H9 (cell line): ENCODE data around the gene NOBOX. TPM values are rescaled to one million over a fixed set of nuclear protein-coding genes. Genes with fewer than 3 reads are reported as not detected.
"Not testable (repeated sequence)": the region's sequence is repeated elsewhere in the genome, so short reads cannot be mapped to it uniquely, and the experiment has no call there.

ENCODE experiments used
- DNase-seq: peaks from one replicate; pipeline ENCODE4 v3.0.0-alpha.2; 2017
- H2AFZ ChIP-seq: one replicate; pipeline ENCODE4 v1.6.1; 2013; ENCODE audit warnings: mild to moderate bottlenecking, low read length, control low read depth, moderate library complexity
- H2AK5ac ChIP-seq: 2 replicates; pipeline ENCODE4 v1.6.1; 2013; ENCODE audit warnings: low read length, control low read depth, mixed read lengths; ENCODE audit not compliant: insufficient read length
- H2BK120ac ChIP-seq: one replicate; pipeline ENCODE4 v1.6.1; 2013; ENCODE audit warnings: low read depth, mild to moderate bottlenecking, low read length, control low read depth, inconsistent platforms; ENCODE audit not compliant: poor library complexity, severe bottlenecking
- H2BK12ac ChIP-seq: 2 replicates; pipeline ENCODE4 v1.6.1; 2013; ENCODE audit warnings: low read length, control low read depth, mixed read lengths, low read depth; ENCODE audit not compliant: insufficient read length
- H2BK15ac ChIP-seq: 2 replicates; pipeline ENCODE4 v1.6.1; 2013; ENCODE audit warnings: low read depth, low read length, control low read depth
- H2BK20ac ChIP-seq: one replicate; pipeline ENCODE4 v1.6.1; 2013; ENCODE audit warnings: low read depth, mild to moderate bottlenecking, low read length, control low read depth, inconsistent platforms; ENCODE audit not compliant: poor library complexity, severe bottlenecking
- H2BK5ac ChIP-seq: 2 replicates; pipeline ENCODE4 v1.6.1; 2013; ENCODE audit warnings: low read length, control low read depth, mixed read lengths; ENCODE audit not compliant: insufficient read length
- H3K14ac ChIP-seq: 2 replicates; pipeline ENCODE4 v1.6.1; 2013; ENCODE audit warnings: low read length, control low read depth; ENCODE audit not compliant: insufficient read depth
- H3K18ac ChIP-seq: 2 replicates; pipeline ENCODE4 v1.6.1; 2013; ENCODE audit warnings: low read depth, mild to moderate bottlenecking, mixed read lengths, low read length, control low read depth; ENCODE audit not compliant: insufficient read length
- H3K23ac ChIP-seq: 2 replicates; pipeline ENCODE4 v1.6.1; 2013; ENCODE audit warnings: low read length, control low read depth, mixed read lengths, low read depth; ENCODE audit not compliant: insufficient read length
- H3K23me2 ChIP-seq: 2 replicates; pipeline ENCODE4 v1.6.1; 2013; ENCODE audit warnings: low read depth, mild to moderate bottlenecking, mixed read lengths, low read length, control low read depth; ENCODE audit not compliant: insufficient read length, poor library complexity, severe bottlenecking
- H3K27ac ChIP-seq: 2 replicates; pipeline ENCODE4 v1.5.1; 2013; ENCODE audit warnings: low read length, control low read depth, mixed read lengths, low read depth; ENCODE audit not compliant: insufficient read length
- H3K27me3 ChIP-seq: 2 replicates; pipeline ENCODE4 v1.6.1; 2013; ENCODE audit warnings: low read length, control low read depth, inconsistent platforms; ENCODE audit not compliant: insufficient read depth
- H3K4ac ChIP-seq: 2 replicates; pipeline ENCODE4 v1.6.1; 2013; ENCODE audit warnings: low read depth, mild to moderate bottlenecking, control low read depth, inconsistent platforms, low read length, moderate library complexity
- H3K4me1 ChIP-seq: 2 replicates; pipeline ENCODE4 v1.6.1; 2013; ENCODE audit warnings: low read length, control low read depth, inconsistent platforms; ENCODE audit not compliant: insufficient read depth
- H3K4me2 ChIP-seq: 2 replicates; pipeline ENCODE4 v1.6.1; 2013; ENCODE audit warnings: low read length, control low read depth, mixed read lengths; ENCODE audit not compliant: insufficient read length, insufficient read depth
- H3K56ac ChIP-seq: 2 replicates; pipeline ENCODE4 v1.6.1; 2013; ENCODE audit warnings: low read depth, mild to moderate bottlenecking, mixed read lengths, low read length, control low read depth; ENCODE audit not compliant: insufficient read length
- H3K79me1 ChIP-seq: 2 replicates; pipeline ENCODE4 v1.6.1; 2013; ENCODE audit warnings: low read depth, mild to moderate bottlenecking, moderate library complexity, low read length, control low read depth, inconsistent platforms; ENCODE audit not compliant: insufficient read depth, poor library complexity, severe bottlenecking
- H3K79me2 ChIP-seq: 2 replicates; pipeline ENCODE4 v1.6.1; 2013; ENCODE audit warnings: low read length, control low read depth, inconsistent platforms; ENCODE audit not compliant: insufficient read depth
- H3K9ac ChIP-seq: 2 replicates; pipeline ENCODE4 v1.6.1; 2013; ENCODE audit warnings: low read length, control low read depth, mixed read lengths; ENCODE audit not compliant: insufficient read length; ENCODE audit errors: extremely low read depth
- H3K9me3 ChIP-seq: one replicate; pipeline ENCODE4 v1.6.1; 2013; ENCODE audit warnings: low read depth, low read length, inconsistent platforms; ENCODE audit not compliant: control insufficient read depth
- H3T11ph ChIP-seq: one replicate; pipeline ENCODE4 v1.6.1; 2013; ENCODE audit warnings: mild to moderate bottlenecking, low read length, control low read depth, inconsistent platforms
- H4K20me1 ChIP-seq: one replicate; pipeline ENCODE4 v1.6.1; 2013; ENCODE audit not compliant: control insufficient read depth, insufficient read length, insufficient read depth
- H4K5ac ChIP-seq: 2 replicates; pipeline ENCODE4 v1.6.1; 2013; ENCODE audit warnings: low read depth, mild to moderate bottlenecking, mixed read lengths, low read length, control low read depth; ENCODE audit not compliant: insufficient read length
- H4K8ac ChIP-seq: replicated peaks from 2 replicates; pipeline ENCODE4 v1.6.1; 2013; ENCODE audit warnings: low read length, control low read depth, mixed read lengths, low read depth; ENCODE audit not compliant: insufficient read length
- H4K91ac ChIP-seq: 2 replicates; pipeline ENCODE4 v1.6.1; 2013; ENCODE audit warnings: low read depth, mild to moderate bottlenecking, moderate library complexity, mixed read lengths, low read length, control low read depth; ENCODE audit not compliant: insufficient read length
- H3K27ac Mint-ChIP-seq, 3 experiments: 2 replicates in 2 of 3; 3 replicates in 1 of 3; pipeline ENCODE4 v1.8.0; 2020 to 2021; ENCODE audit warnings: mixed read lengths in 3 of 3, mild to moderate bottlenecking in 1 of 3, moderate library complexity in 1 of 3
- H3K27me3 Mint-ChIP-seq: 2 replicates; pipeline ENCODE4 v1.8.0; 2021; ENCODE audit warnings: low read depth, mild to moderate bottlenecking, moderate library complexity, mixed read lengths
- H3K36me3 Mint-ChIP-seq, 3 experiments: 2 replicates in 2 of 3; 3 replicates in 1 of 3; pipeline ENCODE4 v1.8.0; 2020 to 2021; ENCODE audit warnings: low read depth in 3 of 3, mixed read lengths in 3 of 3; ENCODE audit not compliant: insufficient read depth in 1 of 3
- H3K4me1 Mint-ChIP-seq, 2 experiments: 2 replicates each; pipeline ENCODE4 v1.8.0; 2020; ENCODE audit warnings: mixed read lengths in 2 of 2
- H3K4me3 Mint-ChIP-seq, 2 experiments: 2 replicates in 1 of 2; 3 replicates in 1 of 2; pipeline ENCODE4 v1.8.0; 2020 to 2021; ENCODE audit warnings: mild to moderate bottlenecking in 2 of 2, mixed read lengths in 2 of 2, moderate library complexity in 1 of 2
- H3K9me3 Mint-ChIP-seq, 2 experiments: 2 replicates in 1 of 2; 3 replicates in 1 of 2; pipeline ENCODE4 v1.8.0; 2020; ENCODE audit warnings: mild to moderate bottlenecking in 2 of 2, mixed read lengths in 2 of 2, moderate library complexity in 1 of 2
- WGBS: extraction: QIAGEN DNeasy Blood & Tissue Kit; methylation state at CpG from one replicate; pipeline ENCODE4 v1.1.7; 2013; ENCODE audit warnings: missing lambda C conversion rate, low lambda C conversion rate, mixed read lengths; ENCODE audit not compliant: insufficient read length; ENCODE audit errors: extremely low coverage; 5-methylcytosine and 5-hydroxymethylcytosine counted together
- total RNA-seq: library from RNA; stranded (reverse); gene quantifications from 2 replicates; pipeline ENCODE4 v1.2.1, GENCODE V29; 2021

The NOBOX gene
- total RNA-seq, 1 experiment from 2014 or later: not detected

DNA sequence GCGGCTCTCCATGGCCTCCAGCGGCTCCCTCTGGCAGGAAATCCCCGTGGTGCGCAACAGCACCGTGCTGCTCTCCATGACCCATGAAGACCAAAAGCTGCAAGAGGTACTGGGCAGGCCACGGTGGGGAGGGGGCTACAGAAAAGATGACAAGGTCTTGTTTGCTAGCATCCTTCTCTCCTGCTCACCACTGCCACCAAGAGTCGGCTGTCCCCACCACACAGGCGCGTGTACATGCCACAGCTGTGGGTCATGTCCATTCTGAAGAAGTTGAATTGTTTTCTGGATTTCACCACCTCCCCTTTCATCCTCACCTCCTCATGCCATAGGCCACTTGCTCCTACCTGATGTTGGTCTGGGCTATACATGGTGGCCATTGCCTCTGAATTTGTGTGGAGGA is 36.2 kb downstream of the NOBOX start:
- not testable (repeated sequence) for H3K23ac ChIP-seq, H4K20me1 ChIP-seq, H3K36me3 Mint-ChIP-seq, H3K56ac ChIP-seq, H3K9me3 ChIP-seq, H3K4me1 Mint-ChIP-seq, H2BK12ac ChIP-seq, H3K4me2 ChIP-seq, H3K27me3 Mint-ChIP-seq, H4K5ac ChIP-seq, H3K23me2 ChIP-seq, H2BK5ac ChIP-seq, H2BK15ac ChIP-seq, H3K14ac ChIP-seq, H2BK20ac ChIP-seq, H3K27me3 ChIP-seq, H4K91ac ChIP-seq, H3K79me1 ChIP-seq, H3K18ac ChIP-seq, H3K9me3 Mint-ChIP-seq, H3K27ac Mint-ChIP-seq, DNase-seq, H3K9ac ChIP-seq, H3K4me3 Mint-ChIP-seq, H2BK120ac ChIP-seq, H2AK5ac ChIP-seq, H3T11ph ChIP-seq, H3K4me1 ChIP-seq, H3K27ac ChIP-seq, H2AFZ ChIP-seq, H3K79me2 ChIP-seq, H3K4ac ChIP-seq, H4K8ac ChIP-seq
- WGBS: no CpG with 5 or more reads among the region's 9 CpGs

DNA sequence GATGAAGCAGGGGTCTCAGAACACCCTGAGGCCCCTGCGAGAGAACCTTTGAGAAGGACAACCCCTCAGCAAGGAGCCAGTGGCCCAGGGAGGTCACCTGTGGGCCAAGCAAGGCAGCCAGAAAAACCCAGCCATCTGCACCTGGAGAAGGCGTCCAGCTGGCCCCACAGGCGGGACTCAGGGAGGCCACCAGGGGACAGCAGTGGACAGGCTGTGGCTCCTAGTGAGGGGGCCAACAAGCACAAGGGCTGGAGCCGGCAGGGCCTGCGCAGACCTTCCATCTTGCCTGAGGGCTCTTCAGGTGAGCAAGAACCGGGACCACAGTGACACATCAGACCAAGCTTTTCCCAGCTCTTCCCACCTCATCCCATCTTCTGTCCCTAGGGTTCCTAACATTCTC is 38.0 kb downstream of the NOBOX start:
- H3K14ac ChIP-seq, H3K9me3 ChIP-seq, H3K27me3 ChIP-seq, H3K9me3 Mint-ChIP-seq, H3K36me3 Mint-ChIP-seq, H3K4me1 ChIP-seq, H2AK5ac ChIP-seq, H3K56ac ChIP-seq, H3K4me3 Mint-ChIP-seq, H2BK20ac ChIP-seq, H3K9ac ChIP-seq, H2BK5ac ChIP-seq, H3K27ac Mint-ChIP-seq, H3K4me2 ChIP-seq, H4K91ac ChIP-seq, H3K27me3 Mint-ChIP-seq, H4K5ac ChIP-seq, H3T11ph ChIP-seq, H2BK120ac ChIP-seq, H3K18ac ChIP-seq, H3K23ac ChIP-seq, H2BK15ac ChIP-seq, H3K79me1 ChIP-seq, H3K4ac ChIP-seq, H3K79me2 ChIP-seq, H2AFZ ChIP-seq, H4K8ac ChIP-seq, H3K23me2 ChIP-seq, H3K4me1 Mint-ChIP-seq, H3K27ac ChIP-seq, H2BK12ac ChIP-seq, H4K20me1 ChIP-seq, DNase-seq: not testable (repeated sequence)
- no CpG with 5 or more reads among the region's 6 CpGs for WGBS
